Urinary bladder (tissue), 4 donors: ENCODE data around the gene REEP6. TPM values are rescaled to one million over a fixed set of nuclear protein-coding genes. Genes with fewer than 3 reads are reported as not detected.
A peak's percentile ranks its signal among the peaks of the same experiment; 100 is the strongest.

Experiments used
- DNase-seq: peaks from one replicate; pipeline ENCODE4 v3.0.0-alpha.2; 2015; ENCODE audit errors: extremely low spot score
- H3K27ac ChIP-seq: one replicate; pipeline ENCODE4 v1.5.1; 2013; ENCODE audit warnings: low read depth, mild to moderate bottlenecking, moderate library complexity
- H3K36me3 ChIP-seq: one replicate; pipeline ENCODE4 v1.6.1; 2013; ENCODE audit warnings: mild to moderate bottlenecking, moderate library complexity; ENCODE audit not compliant: insufficient read depth
- H3K4me1 ChIP-seq: one replicate; pipeline ENCODE4 v1.6.1; 2013; ENCODE audit warnings: mild to moderate bottlenecking, moderate library complexity; ENCODE audit not compliant: insufficient read depth
- H3K4me3 ChIP-seq: one replicate; pipeline ENCODE4 v1.5.1; 2013; ENCODE audit warnings: low read depth, low read length
- WGBS: extraction: QIAGEN DNeasy Blood & Tissue Kit; methylation state at CpG from one replicate; pipeline ENCODE4 v1.1.7; 2013; 5-methylcytosine and 5-hydroxymethylcytosine counted together
- polyA plus RNA-seq: library from polyadenylated mRNA; stranded (reverse); fragments of 200-250 nt; gene quantifications from one replicate; pipeline ENCODE4 v1.2.3, GENCODE V29; 2013
- total RNA-seq: library from RNA; depleted of rRNA; stranded (reverse); fragments of >200 nt; gene quantifications from one replicate; pipeline ENCODE4 v1.2.3, GENCODE V29; 2014
- donor health status: healthy with polysubstance abuse.
- donor health status: healthy.

Gene REEP6
- total and polyA plus RNA-seq, 2 donors: 4.9 to 11.3 TPM

- peaks cover 11% of the 10 kb centered on the region for H3K4me1 ChIP-seq
- DNase-seq: no peak
- H3K27ac ChIP-seq: no peak overlapping the region
- no peak overlapping the region for H3K4me3 ChIP-seq
- no peaks in the 10 kb centered on the region for H3K36me3 ChIP-seq
- WGBS: 51% methylated on average over 41 of the region's 41 CpGs
These were observed 24.9 kb upstream of the REEP6 start for GRCh38 chr19:1466018-1466460.

- H3K36me3 ChIP-seq: no peaks in the 10 kb centered on the region
- H3K4me1 ChIP-seq: peaks cover 11% of the 10 kb centered on the region
- no peak overlapping the region for H3K4me3 ChIP-seq
- WGBS: 31% methylated on average over 70 of the region's 70 CpGs
- H3K27ac ChIP-seq: no peak overlapping the region
- DNase-seq: no peak
These were observed 24.3 kb upstream of the REEP6 start for GRCh38 chr19:1466461-1467214.

- WGBS: 4% methylated on average over 36 of the region's 36 CpGs
- H3K4me1 ChIP-seq: peaks cover 11% of the 10 kb centered on the region
These were observed 23.8 kb upstream of the REEP6 start for GRCh38 chr19:1467215-1467489.

GRCh38 chr19:1467490-1468273, 23.3 kb upstream of the REEP6 start:
- Histone ChIP-seq H3K4me1 (peaks cover 11% of the 10 kb centered on the region), H3K36me3 (no peaks in the 10 kb centered on the region), H3K27ac (no peak overlapping the region), H3K4me3 (no peak overlapping the region)
- no peak for DNase-seq
- 5% methylated on average over 92 of the region's 92 CpGs for WGBS

More at GRCh38 chr19:1467215-1467489, 23.8 kb upstream of the REEP6 start:
- H3K36me3 ChIP-seq: no peaks in the 10 kb centered on the region
- no peak overlapping the region for H3K27ac ChIP-seq
- DNase-seq: no peak
- H3K4me3 ChIP-seq: no peak overlapping the region

- Histone ChIP-seq H3K4me1 (peaks cover 11% of the 10 kb centered on the region), H3K36me3 (no peaks in the 10 kb centered on the region), H3K27ac (no peak overlapping the region), H3K4me3 (no peak overlapping the region)
- WGBS: 7% methylated on average over 49 of the region's 49 CpGs
- DNase-seq: no peak
These were observed 22.6 kb upstream of the REEP6 start for GRCh38 chr19:1468274-1468820.

- peaks cover 11% of the 10 kb centered on the region for H3K4me1 ChIP-seq
These were observed 22.1 kb upstream of the REEP6 start for GRCh38 chr19:1468821-1469254.

GRCh38 chr19:1469255-1470054, 21.5 kb upstream of the REEP6 start:
- Histone ChIP-seq H3K27ac (no peak overlapping the region), H3K36me3 (no peaks in the 10 kb centered on the region), H3K4me1 (peaks cover 11% of the 10 kb centered on the region), H3K4me3 (peak overlapping the region; percentile 39)
- DNase-seq: no peak
- 2% methylated on average over 117 of the region's 117 CpGs for WGBS

More at GRCh38 chr19:1468821-1469254, 22.1 kb upstream of the REEP6 start:
- WGBS: 2% methylated on average over 47 of the region's 47 CpGs
- H3K27ac ChIP-seq: no peak overlapping the region
- no peaks in the 10 kb centered on the region for H3K36me3 ChIP-seq
- H3K4me3 ChIP-seq: peak overlapping the region; percentile 39
- DNase-seq: no peak

- peak overlapping the region; percentile 44 for H3K4me3 ChIP-seq
- no peaks in the 10 kb centered on the region for H3K36me3 ChIP-seq
- H3K27ac ChIP-seq: no peak overlapping the region
- 5% methylated on average over 22 of the region's 22 CpGs for WGBS
- no peak for DNase-seq
- H3K4me1 ChIP-seq: peaks cover 11% of the 10 kb centered on the region
These were observed 21.0 kb upstream of the REEP6 start for GRCh38 chr19:1470055-1470304.

GRCh38 chr19:1470305-1471009, 20.5 kb upstream of the REEP6 start:
- DNase-seq: no peak
- H3K27ac ChIP-seq: no peak overlapping the region
- 1% methylated on average over 67 of the region's 67 CpGs for WGBS
- H3K4me3 ChIP-seq: peak overlapping the region; percentile 44
- H3K36me3 ChIP-seq: no peaks in the 10 kb centered on the region
- H3K4me1 ChIP-seq: peaks cover 11% of the 10 kb centered on the region

GRCh38 chr19:1471010-1471514, 19.9 kb upstream of the REEP6 start:
- Histone ChIP-seq H3K27ac (no peak overlapping the region), H3K4me1 (peaks cover 10% of the 10 kb centered on the region), H3K4me3 (peak overlapping the region; percentile 44), H3K36me3 (no peaks in the 10 kb centered on the region)
- no peak for DNase-seq
- WGBS: 4% methylated on average over 27 of the region's 28 CpGs

- Histone ChIP-seq H3K4me1 (peaks cover 8% of the 10 kb centered on the region), H3K4me3 (no peak overlapping the region), H3K27ac (no peak overlapping the region), H3K36me3 (no peaks in the 10 kb centered on the region)
- WGBS: 23% methylated on average over 24 of the region's 24 CpGs
- DNase-seq: no peak
These were observed 19.3 kb upstream of the REEP6 start for GRCh38 chr19:1471515-1472160.

GRCh38 chr19:1472231-1473084, 18.5 kb upstream of the REEP6 start:
- Histone ChIP-seq H3K36me3 (no peaks in the 10 kb centered on the region), H3K4me3 (no peak overlapping the region), H3K4me1 (peaks cover 3% of the 10 kb centered on the region), H3K27ac (no peak overlapping the region)
- WGBS: 43% methylated on average over 44 of the region's 44 CpGs
- no peak for DNase-seq
